ENCODE measurements around the gene EIF4EBP2. TPM values are rescaled to one million over a fixed set of nuclear protein-coding genes. Genes with fewer than 3 reads are reported as not detected.

EIF4EBP2 gene
- total RNA-seq, 1 donor from 2014 or later: 122 TPM

DNA sequence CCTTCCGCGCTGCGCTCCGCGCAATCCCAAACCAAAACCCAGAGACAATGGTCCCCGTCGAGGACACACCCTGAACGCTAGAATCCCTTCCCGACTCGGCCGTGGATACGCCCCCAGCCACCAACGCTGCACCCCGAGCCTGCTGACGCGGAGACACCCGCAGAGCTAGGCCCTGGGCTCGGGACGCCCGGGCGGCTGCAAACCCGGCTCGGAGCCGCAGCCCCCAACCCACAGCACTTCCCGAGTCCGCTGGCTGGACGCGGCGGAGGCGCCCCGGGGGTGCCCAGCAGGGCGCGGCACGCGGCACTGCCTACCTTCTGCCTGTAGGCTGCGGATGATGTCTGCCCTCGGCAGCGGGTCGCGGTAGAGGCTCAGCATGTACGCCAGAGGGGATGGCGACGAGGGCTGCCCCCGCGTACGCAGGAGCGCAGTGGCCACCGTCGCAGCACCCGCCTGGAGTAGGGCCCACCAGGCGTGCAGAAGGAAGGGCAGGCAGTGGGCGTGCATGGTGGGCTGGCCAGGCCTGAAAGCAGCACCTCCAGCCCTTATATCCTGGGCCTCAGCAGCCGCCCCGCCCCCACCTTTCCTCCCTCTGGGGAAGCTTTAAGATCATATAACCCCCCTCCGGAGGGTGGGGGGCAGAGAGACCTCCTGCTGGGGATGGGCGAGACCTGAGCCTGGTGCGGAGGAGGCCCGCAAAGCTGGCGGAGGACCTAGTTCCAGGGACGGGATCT lies 37.4 kb downstream of the EIF4EBP2 start, which contains the start of gene NODAL:
NODAL (minus strand) TSS at position 521 of the 734 bp plus-strand sequence; CDS start at position 507, 14 bp downstream.
- peak within 1 kb of the TSS; percentile 37 for H3K4me3 ChIP-seq
- H3K36me3 ChIP-seq: no peaks in the 10 kb centered on the region
- peaks cover 3% of the 10 kb centered on the region for H3K36me3 Mint-ChIP-seq
- TF ChIP-seq EZH2 (IDR thresholded peaks at IDR 0.05) (peak; percentile 85), EZH2phosphoT487 (IDR thresholded peaks at IDR 0.05) (peak; percentile 92)
- TF ChIP-seq, protein P1, sequence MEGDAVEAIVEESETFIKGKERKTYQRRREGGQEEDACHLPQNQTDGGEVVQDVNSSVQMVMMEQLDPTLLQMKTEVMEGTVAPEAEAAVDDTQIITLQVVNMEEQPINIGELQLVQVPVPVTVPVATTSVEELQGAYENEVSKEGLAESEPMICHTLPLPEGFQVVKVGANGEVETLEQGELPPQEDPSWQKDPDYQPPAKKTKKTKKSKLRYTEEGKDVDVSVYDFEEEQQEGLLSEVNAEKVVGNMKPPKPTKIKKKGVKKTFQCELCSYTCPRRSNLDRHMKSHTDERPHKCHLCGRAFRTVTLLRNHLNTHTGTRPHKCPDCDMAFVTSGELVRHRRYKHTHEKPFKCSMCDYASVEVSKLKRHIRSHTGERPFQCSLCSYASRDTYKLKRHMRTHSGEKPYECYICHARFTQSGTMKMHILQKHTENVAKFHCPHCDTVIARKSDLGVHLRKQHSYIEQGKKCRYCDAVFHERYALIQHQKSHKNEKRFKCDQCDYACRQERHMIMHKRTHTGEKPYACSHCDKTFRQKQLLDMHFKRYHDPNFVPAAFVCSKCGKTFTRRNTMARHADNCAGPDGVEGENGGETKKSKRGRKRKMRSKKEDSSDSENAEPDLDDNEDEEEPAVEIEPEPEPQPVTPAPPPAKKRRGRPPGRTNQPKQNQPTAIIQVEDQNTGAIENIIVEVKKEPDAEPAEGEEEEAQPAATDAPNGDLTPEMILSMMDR (IDR thresholded peaks at IDR 0.05): no peak
- H3F3A ChIP-seq (ENCODE audit: low read depth): peaks cover 16% of the 10 kb centered on the region
- peak within 1 kb of the TSS; percentile 68 for H3K4me2 ChIP-seq
- H3K27ac ChIP-seq: no peak within 1 kb of the TSS
- H3K4me3 Mint-ChIP-seq: peak within 1 kb of the TSS; percentile 70
- no peaks in the 10 kb centered on the region for H3K9me3 Mint-ChIP-seq
- H3K27ac Mint-ChIP-seq: no peak within 1 kb of the TSS
- no peaks in the 10 kb centered on the region for H3K79me2 ChIP-seq (ENCODE audit: low read depth)
- H4K20me1 ChIP-seq (ENCODE audit: low read depth): peaks cover 38% of the 10 kb centered on the region
- peaks cover 88% of the 10 kb centered on the region for H3K27me3 ChIP-seq
- peaks cover 12% of the 10 kb centered on the region for H3K4me1 ChIP-seq
- H2AFZ ChIP-seq (replicated peaks): no peak within 1 kb of the TSS
- H3K9ac ChIP-seq: no peak within 1 kb of the TSS
- no peaks in the 10 kb centered on the region for H3K9me3 ChIP-seq (ENCODE audit: low read depth)
- DNase-seq (ENCODE audit: low spot score): peak; percentile 44
- peaks cover 13% of the 10 kb centered on the region for H3K4me1 Mint-ChIP-seq
- H3K27me3 Mint-ChIP-seq (ENCODE audit: insufficient read depth, low read depth): peaks cover 43% of the 10 kb centered on the region

- peaks cover 44% of the 10 kb centered on the region for H3K27me3 Mint-ChIP-seq (ENCODE audit: insufficient read depth, low read depth)
- H3K4me3 ChIP-seq: no peak overlapping the region
- H3K9ac ChIP-seq: no peak overlapping the region
- H3K9me3 Mint-ChIP-seq: no peaks in the 10 kb centered on the region
- no peaks in the 10 kb centered on the region for H3K9me3 ChIP-seq (ENCODE audit: low read depth)
- no peak overlapping the region for H3K27ac Mint-ChIP-seq
- H3K4me1 ChIP-seq: peaks cover 12% of the 10 kb centered on the region
- H2AFZ ChIP-seq (replicated peaks): no peak overlapping the region
- peak; percentile 21 for DNase-seq (ENCODE audit: low spot score)
- TF ChIP-seq EZH2phosphoT487 (IDR thresholded peaks at IDR 0.05) (peak; percentile 25), EZH2 (IDR thresholded peaks at IDR 0.05) (no peak)
- TF ChIP-seq, protein P1 (IDR thresholded peaks at IDR 0.05): no peak
- peaks cover 38% of the 10 kb centered on the region for H4K20me1 ChIP-seq (ENCODE audit: low read depth)
- peak overlapping the region; percentile 70 for H3K4me3 Mint-ChIP-seq
- peaks cover 16% of the 10 kb centered on the region for H3F3A ChIP-seq (ENCODE audit: low read depth)
- H3K79me2 ChIP-seq (ENCODE audit: low read depth): no peaks in the 10 kb centered on the region
- H3K4me1 Mint-ChIP-seq: peaks cover 13% of the 10 kb centered on the region
- peaks cover 3% of the 10 kb centered on the region for H3K36me3 Mint-ChIP-seq
- peaks cover 91% of the 10 kb centered on the region for H3K27me3 ChIP-seq
- H3K4me2 ChIP-seq: peak overlapping the region; percentile 68
- H3K27ac ChIP-seq: no peak overlapping the region
- H3K36me3 ChIP-seq: no peaks in the 10 kb centered on the region
Measured at GRCh38 chr10:70441895-70442309, 38.0 kb downstream of the EIF4EBP2 start.

DNA sequence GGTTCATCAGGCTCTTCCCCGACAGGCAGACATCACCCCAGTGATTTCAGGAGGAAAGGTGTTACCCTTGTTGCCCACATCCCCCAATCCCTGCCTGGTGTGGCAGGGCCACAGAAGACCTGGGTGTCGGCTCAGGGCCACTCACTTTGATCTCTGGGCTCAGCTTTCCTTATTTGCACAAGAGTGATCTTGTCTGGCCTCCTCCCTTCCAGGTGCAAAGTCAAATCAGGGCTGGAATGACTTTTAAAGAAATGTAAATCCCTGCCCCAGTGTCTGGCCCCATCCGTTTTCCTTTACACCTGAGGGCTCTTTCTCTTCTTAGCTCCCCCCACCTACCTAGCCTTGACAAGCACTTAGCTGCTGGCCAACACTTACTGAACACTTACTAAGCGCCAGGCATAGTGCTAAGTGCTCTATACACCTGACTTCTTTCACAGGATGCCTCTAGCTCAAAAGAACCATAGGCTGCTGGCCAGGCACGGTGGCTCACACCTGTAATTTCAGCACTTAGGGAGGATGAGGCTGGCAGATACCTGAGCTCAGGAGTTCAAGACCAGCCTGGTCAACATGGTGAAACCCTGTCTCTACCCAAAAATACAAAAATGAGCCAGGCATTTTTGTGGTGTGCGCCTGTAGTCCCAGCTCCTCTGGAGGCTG lies 38.5 kb downstream of the EIF4EBP2 start:
- Mint-ChIP-seq H3K27me3 (ENCODE audit: insufficient read depth, low read depth) (peaks cover 45% of the 10 kb centered on the region), H3K9me3 (no peaks in the 10 kb centered on the region), H3K4me1 (peaks cover 13% of the 10 kb centered on the region), H3K27ac (no peak overlapping the region), H3K36me3 (peaks cover 3% of the 10 kb centered on the region), H3K4me3 (no peak overlapping the region)
- H3K27ac ChIP-seq: no peak overlapping the region
- no peak for DNase-seq (ENCODE audit: low spot score)
- no peak overlapping the region for H3K4me2 ChIP-seq
- TF ChIP-seq, protein P1 (IDR thresholded peaks at IDR 0.05): no peak
- peaks cover 38% of the 10 kb centered on the region for H4K20me1 ChIP-seq (ENCODE audit: low read depth)
- peaks cover 88% of the 10 kb centered on the region for H3K27me3 ChIP-seq
- no peak overlapping the region for H3K9ac ChIP-seq
- no peak overlapping the region for H2AFZ ChIP-seq (replicated peaks)
- H3K9me3 ChIP-seq (ENCODE audit: low read depth): no peaks in the 10 kb centered on the region
- no peaks in the 10 kb centered on the region for H3K79me2 ChIP-seq (ENCODE audit: low read depth)
- H3F3A ChIP-seq (ENCODE audit: low read depth): peaks cover 16% of the 10 kb centered on the region
- no peaks in the 10 kb centered on the region for H3K36me3 ChIP-seq
- H3K4me1 ChIP-seq: peaks cover 12% of the 10 kb centered on the region
- H3K4me3 ChIP-seq: no peak overlapping the region
